ENCODE measurements around the gene POLR2C.

Gene POLR2C

GRCh38 chr16:57462209-57462977, at the start of gene POLR2C:
Gene POLR2C, plus strand, starts transcription at chr16:57462679. Its CDS starts 46 bp downstream, at chr16:57462725.
- TF ChIP-seq CTCF (IDR thresholded peaks at IDR 0.05; ENCODE audit: unreplicated experiment in 3 of 3): peak; percentile 98
- H3K27me3 Mint-ChIP-seq (ENCODE audit: low read depth): no peaks in the 10 kb centered on the region
- H3K27ac Mint-ChIP-seq: peak within 1 kb of the TSS; percentile 84 to 98 (median 86)
- peaks cover 49% of the 10 kb centered on the region for H3K36me3 Mint-ChIP-seq (ENCODE audit: low read depth)
- H3K4me3 Mint-ChIP-seq: peak within 1 kb of the TSS; percentile 99 to 100 (median 100)
- peaks cover 9% of the 10 kb centered on the region for H3K4me1 Mint-ChIP-seq
- no peaks in the 10 kb centered on the region for H3K9me3 Mint-ChIP-seq

GRCh38 chr16:57413301-57413730, 49.2 kb upstream of the POLR2C start:
- TF ChIP-seq CTCF (IDR thresholded peaks at IDR 0.05; ENCODE audit: unreplicated experiment in 3 of 3): no peak
- H3K4me1 Mint-ChIP-seq: peaks cover 44% of the 10 kb centered on the region
- no peak overlapping the region for H3K27ac Mint-ChIP-seq
- no peaks in the 10 kb centered on the region for H3K9me3 Mint-ChIP-seq
- H3K4me3 Mint-ChIP-seq: no peak overlapping the region
- peaks cover 4% of the 10 kb centered on the region for H3K27me3 Mint-ChIP-seq (ENCODE audit: low read depth)
- no peaks in the 10 kb centered on the region for H3K36me3 Mint-ChIP-seq (ENCODE audit: low read depth)

GRCh38 chr16:57413733-57414132, 48.7 kb upstream of the POLR2C start:
- TF ChIP-seq CTCF (IDR thresholded peaks at IDR 0.05; ENCODE audit: unreplicated experiment in 3 of 3): no peak
- H3K27me3 Mint-ChIP-seq (ENCODE audit: low read depth): peaks cover 4% of the 10 kb centered on the region
- H3K27ac Mint-ChIP-seq: no peak overlapping the region
- H3K9me3 Mint-ChIP-seq: no peaks in the 10 kb centered on the region
- H3K4me3 Mint-ChIP-seq: no peak overlapping the region
- H3K36me3 Mint-ChIP-seq (ENCODE audit: low read depth): no peaks in the 10 kb centered on the region
- peaks cover 47% of the 10 kb centered on the region for H3K4me1 Mint-ChIP-seq

- Mint-ChIP-seq H3K4me1 (peaks cover 40% of the 10 kb centered on the region), H3K27me3 (ENCODE audit: low read depth) (no peaks in the 10 kb centered on the region), H3K36me3 (ENCODE audit: low read depth) (no peaks in the 10 kb centered on the region), H3K9me3 (no peaks in the 10 kb centered on the region), H3K27ac (peak overlapping the region; percentile 40 to 60 (median 49)), H3K4me3 (no peak overlapping the region)
- no peak for TF ChIP-seq CTCF (IDR thresholded peaks at IDR 0.05; ENCODE audit: unreplicated experiment in 3 of 3)
Observed at GRCh38 chr16:57416084-57416483, 46.4 kb upstream of the POLR2C start.

GRCh38 chr16:57419506-57419905, 43.0 kb upstream of the POLR2C start:
- Mint-ChIP-seq H3K4me3 (no peak overlapping the region), H3K27me3 (ENCODE audit: low read depth) (no peaks in the 10 kb centered on the region), H3K36me3 (ENCODE audit: low read depth) (no peaks in the 10 kb centered on the region), H3K9me3 (no peaks in the 10 kb centered on the region), H3K27ac (peak overlapping the region in 2 of 3 experiments; percentile 82 to 87), H3K4me1 (peaks cover 45% of the 10 kb centered on the region)
- no peak for TF ChIP-seq CTCF (IDR thresholded peaks at IDR 0.05; ENCODE audit: unreplicated experiment in 3 of 3)
